Uterus (tissue), 2 donors: Measurements from ENCODE around the gene TKFC.

Experiments
- POLR2A ChIP-seq, 2 donors: fragments of 450-650 bp; IDR thresholded peaks; one replicate each; pipeline ENCODE4 v1.6.1; 2016; ENCODE audit warnings: antibody characterized with exemption in 2 of 2, mild to moderate bottlenecking in 1 of 2, moderate library complexity in 1 of 2
- TF ChIP-seq, protein P1 (sequence below), 4 experiments: fragments of 200-600 bp in 2 of 4; fragments of 450-650 bp in 2 of 4; sonication (generic) in 2 of 4; IDR thresholded peaks; one replicate each; pipeline ENCODE4 v1.5.1; 2016 to 2019; ENCODE audit warnings: antibody characterized with exemption in 4 of 4, mild to moderate bottlenecking in 2 of 4, moderate library complexity in 1 of 4

GRCh38 chr11:61372659-61373420 is 39.8 kb downstream of the TKFC start:
- no peak for TF ChIP-seq POLR2A (IDR thresholded peaks at IDR 0.05)
- TF ChIP-seq, protein P1, sequence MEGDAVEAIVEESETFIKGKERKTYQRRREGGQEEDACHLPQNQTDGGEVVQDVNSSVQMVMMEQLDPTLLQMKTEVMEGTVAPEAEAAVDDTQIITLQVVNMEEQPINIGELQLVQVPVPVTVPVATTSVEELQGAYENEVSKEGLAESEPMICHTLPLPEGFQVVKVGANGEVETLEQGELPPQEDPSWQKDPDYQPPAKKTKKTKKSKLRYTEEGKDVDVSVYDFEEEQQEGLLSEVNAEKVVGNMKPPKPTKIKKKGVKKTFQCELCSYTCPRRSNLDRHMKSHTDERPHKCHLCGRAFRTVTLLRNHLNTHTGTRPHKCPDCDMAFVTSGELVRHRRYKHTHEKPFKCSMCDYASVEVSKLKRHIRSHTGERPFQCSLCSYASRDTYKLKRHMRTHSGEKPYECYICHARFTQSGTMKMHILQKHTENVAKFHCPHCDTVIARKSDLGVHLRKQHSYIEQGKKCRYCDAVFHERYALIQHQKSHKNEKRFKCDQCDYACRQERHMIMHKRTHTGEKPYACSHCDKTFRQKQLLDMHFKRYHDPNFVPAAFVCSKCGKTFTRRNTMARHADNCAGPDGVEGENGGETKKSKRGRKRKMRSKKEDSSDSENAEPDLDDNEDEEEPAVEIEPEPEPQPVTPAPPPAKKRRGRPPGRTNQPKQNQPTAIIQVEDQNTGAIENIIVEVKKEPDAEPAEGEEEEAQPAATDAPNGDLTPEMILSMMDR (IDR thresholded peaks at IDR 0.05) = no peak
